Fibroblast of skin of abdomen (primary cell): ENCODE data around the gene QKI.
"Not testable (repeated sequence)": the region's sequence is repeated elsewhere in the genome, so short reads cannot be mapped to it uniquely, and the experiment has no call there.

ENCODE experiments used
- DNase-seq: peaks from one replicate; pipeline ENCODE4 v3.0.0-alpha.2; 2013

The QKI gene

DNA sequence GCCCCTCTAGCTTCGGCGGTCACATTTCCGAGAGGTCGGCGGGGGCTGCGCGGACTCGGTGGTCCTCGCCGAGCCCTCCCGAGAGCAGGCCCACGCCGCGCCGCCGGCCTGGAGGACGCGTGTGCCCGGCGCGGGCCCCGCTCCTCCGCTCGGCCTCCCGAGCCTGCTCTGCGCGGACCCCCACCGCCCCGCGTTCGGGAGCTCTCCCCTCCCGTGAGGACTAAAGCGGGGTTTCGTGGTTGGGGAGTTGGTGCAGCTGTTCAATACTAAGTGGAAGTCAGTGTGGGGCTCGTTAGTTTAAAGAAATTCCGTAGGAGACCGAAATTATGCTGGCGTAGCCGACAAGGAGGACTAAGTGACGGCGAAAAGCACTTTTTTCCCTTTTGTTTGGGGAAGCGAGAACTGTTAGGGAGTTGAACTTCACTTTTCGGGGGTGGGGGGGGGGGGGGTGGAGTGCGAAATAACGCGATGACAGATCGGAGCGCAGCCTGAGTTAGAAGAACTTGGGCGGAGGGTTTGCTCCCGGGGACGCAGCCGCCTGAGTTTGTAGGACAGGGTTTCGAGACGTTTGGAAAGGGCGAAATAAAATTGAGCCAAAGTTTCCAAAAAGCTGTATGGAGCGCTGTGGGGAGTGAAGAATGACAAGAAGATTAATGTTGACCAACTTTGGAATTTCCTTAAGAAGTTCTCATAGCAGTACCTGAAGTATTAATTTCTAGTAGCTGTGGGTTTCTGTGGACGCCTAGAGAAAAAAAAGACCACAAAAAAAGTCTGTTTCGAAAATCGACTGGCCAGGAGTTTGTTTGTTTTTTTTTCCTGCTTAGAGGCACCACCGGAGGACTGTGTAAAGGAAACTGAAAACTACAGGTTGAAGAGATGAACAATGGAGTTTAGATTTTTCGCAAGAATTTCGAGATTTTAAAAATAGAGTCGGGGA lies 1.4 kb downstream of the QKI start:
- DNase-seq = peak; percentile 57

DNA sequence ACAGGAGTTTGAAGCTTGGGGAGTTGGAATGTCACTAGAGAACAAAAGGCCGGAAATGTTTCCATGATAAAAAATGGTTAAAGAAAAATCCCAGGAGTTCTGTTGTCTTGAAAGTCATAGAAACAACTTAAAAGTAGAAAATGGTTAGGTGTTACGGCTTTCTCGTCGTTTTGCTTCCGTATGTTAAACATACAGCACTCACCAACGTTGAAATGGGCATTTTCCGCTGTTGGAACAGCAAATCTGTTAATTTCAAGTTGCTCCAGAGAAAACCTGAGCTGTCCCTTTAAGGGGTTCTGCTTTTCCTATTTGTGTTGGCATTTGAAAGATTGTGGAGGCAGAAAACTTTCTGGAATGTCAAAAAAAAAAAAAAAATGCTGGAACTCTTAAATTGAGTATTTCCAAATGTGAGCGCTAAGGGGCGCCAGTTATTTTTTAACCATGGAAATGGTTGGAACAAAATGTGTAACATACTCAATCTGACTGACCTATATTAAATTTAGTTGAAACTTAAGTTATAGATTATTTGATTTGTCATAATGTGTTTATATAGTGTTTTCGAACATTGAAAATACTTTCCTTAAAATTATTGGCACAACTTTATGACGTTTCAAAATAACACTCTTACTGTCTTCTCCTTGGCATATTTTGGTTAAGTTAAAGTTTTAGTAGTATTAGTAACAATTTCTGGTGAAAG lies 2.2 kb downstream of the QKI start:
- peak; percentile 88 for DNase-seq

DNA sequence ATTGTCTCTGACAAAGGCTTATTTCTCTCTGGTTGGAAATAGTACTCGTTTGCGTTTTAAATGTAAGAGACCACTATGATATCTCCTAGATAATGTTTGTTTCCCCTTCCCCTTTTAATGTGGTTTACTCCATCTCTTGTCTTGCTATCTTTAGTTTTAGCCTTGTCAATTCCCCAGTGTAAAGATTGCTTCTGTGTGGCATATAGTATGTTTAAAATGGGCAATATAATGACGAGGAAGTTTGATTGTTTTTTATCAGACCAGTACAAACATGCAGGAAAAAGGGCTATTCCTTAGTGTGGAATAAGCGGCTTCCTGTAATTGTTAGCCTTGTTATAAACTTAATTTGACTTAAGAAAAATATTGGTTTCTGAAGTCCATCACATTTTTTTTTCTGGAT lies 3.1 kb downstream of the QKI start:
- DNase-seq = no peak

DNA sequence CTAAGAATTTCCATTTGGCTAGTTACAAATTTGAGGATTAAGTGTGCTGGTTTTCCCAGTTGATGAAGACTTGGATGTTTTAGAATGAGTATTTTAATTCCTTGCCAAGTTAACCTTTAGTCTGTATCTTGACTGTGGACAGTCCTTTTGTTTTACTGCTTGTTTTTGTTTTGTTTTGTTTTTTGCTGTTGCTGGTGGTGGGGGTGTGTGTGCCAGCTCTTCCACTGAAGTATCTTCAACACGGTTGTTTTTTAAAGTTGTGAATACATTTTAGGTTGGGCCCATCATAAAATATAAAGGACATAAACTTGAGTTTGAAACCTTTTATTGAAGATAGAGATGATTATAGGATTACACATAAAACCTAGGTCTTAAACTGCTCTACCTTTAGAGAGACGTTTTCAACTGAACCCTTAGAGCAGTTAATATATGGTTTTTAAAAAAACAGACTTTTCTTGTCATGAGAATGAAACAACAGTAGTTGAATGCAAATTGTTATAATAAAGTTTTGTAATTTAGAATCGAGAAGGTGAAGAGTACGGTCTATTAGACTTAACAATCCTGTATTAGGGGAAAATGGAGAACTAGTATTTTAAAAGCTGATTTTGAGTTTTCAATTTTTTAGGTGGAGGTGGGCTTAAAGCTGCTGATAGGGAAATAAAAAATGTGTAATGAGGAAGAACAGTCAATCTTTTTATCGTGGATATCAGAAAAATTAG lies 4.0 kb downstream of the QKI start:
- no peak for DNase-seq

DNA sequence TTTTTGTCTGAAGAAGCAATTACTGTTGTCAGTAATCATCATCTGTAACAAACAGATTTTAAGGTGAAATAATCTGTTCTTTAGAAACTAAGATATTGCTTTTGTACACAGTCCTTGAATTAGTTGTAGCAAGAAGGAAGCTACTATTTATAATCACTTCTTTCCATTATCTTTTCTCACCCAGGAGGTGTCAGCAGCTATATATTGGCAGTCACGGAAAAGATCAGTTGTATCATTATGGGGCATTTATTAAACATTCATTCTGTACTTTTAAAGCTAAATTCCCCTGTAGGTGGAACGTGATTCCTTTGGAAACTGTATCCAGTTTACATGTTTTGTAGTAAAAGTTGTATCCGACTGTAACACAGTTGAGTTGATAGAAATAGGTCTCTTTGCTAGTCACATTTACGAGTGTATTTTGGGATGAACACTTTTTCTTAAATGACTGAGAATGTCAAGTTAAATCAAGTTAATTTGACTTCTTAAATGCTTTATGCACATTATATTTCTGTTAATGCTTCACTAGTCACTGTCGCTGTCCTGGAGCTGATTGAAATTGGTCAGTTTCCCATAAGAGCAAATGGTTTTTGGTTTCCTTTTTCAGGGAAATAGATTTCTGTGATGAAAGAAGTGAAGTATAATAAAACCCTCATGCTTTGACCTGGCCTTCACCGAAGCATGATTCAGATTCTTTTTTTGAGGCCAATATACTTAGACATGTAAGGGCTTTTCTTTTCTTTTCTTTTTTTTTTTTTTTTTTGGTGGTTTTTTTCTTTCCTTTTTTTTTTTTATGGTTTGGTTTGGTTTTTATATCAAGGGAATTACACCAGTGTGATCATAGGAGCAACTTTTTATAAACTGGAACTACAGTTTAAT lies 5.1 kb downstream of the QKI start:
- peak; percentile 39 for DNase-seq

DNA sequence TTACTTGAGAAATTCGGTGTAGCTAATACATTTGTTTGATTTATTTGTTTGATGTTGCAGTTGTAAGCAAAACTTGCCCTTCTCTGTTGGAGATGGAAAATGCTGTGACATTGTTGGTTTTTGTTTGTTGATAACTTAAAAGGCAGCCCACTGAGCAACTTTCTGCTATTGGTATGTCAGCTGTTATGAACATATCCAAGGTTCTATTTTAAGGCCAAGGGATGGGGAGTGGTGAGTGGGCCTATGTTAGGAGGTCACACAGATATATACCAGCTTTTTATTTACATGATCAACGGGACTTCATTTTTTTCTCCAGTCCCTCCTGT lies 5.7 kb downstream of the QKI start:
- no peak for DNase-seq

DNA sequence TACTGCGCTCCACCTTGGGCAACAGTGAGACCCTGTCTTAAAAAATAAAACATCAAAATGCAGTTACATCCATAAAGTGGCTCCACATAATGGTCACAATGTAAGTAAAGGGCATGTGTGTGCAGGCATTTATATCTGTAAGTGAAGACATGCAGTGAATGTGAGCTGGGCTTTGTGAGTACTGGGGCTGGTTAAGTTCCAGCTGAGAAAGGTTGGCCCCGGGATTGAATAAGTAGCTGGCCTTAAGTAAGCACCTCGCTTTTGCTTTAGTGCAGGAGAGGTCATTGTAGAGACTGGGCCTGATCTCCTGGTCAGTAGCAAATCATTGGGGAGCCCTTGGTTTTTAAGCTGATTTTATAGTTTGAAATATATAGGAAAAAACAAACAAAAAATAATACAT lies 8.0 kb downstream of the QKI start:
- no peak for DNase-seq

DNA sequence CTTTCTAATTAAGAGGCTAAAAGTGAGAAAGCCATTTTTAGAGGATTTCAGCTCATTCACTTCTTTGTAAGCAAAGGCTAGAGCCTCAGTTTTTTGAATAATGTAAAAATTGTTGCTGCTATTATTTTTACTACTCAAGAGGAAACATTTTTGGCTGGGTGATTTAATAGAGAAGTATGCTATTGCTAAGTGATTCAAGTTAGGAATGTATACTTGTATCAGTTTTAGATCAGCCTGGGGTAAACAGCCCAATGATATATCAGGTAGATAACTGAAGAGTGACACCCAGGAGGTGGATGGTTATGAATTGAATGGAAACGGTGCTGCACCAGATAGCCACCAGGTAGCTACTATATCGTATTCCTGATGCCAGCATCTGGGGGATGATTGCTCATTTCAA lies 9.2 kb downstream of the QKI start:
- DNase-seq = no peak

DNA sequence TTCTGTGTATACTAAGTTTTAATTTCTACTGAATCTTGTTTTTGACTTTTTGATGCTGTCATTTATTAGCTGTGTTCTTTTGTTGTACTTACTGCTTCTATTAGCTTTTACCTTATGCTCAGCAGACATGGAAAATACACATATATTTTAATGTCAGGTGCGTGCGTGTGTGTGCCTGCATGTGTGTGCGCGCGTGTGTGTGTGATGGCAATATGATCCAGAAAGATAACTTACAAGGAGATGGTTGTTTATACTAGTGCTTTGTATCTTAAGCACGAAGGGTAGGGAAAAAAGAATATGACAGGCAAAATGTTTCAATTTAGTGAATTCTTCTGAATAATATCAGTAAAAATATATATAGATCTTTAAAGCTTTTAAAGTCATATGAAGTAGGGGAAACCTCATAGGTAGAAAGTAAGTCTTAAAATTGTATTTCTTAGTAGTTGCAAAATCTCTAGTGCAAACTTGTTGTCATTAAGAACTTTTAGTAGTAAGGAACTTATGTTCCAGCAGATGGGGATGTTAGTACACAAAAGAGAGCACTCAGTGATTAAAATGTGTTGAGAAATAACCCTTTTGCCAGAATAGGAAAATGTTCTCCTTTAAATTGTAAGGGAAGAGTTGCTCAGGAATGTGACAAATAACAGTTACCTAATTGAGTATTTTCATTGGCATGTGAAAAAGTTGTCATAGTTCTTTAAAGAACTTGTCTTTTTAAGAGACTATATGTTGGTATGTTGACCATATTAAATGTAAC lies 13.2 kb downstream of the QKI start:
- peak; percentile 79 for DNase-seq

DNA sequence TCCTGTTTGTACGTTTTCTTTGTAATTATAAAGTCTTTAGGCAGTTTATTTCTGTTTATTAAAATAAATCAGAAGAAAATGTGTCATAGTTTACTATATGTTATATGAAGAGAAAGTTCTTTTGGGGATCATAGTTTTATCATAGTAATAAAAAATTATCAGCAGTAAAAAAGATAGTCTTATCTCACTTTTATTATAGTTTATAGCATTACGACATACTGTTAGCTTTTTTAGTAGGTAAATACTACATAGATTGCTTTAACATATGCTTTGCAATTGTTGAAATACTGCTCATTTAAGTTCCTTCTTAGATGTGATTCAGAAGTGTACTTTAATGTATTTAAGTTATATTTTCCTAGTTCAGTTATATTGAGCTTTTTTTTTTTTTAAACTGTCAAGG lies 13.9 kb downstream of the QKI start:
- DNase-seq = no peak

DNA sequence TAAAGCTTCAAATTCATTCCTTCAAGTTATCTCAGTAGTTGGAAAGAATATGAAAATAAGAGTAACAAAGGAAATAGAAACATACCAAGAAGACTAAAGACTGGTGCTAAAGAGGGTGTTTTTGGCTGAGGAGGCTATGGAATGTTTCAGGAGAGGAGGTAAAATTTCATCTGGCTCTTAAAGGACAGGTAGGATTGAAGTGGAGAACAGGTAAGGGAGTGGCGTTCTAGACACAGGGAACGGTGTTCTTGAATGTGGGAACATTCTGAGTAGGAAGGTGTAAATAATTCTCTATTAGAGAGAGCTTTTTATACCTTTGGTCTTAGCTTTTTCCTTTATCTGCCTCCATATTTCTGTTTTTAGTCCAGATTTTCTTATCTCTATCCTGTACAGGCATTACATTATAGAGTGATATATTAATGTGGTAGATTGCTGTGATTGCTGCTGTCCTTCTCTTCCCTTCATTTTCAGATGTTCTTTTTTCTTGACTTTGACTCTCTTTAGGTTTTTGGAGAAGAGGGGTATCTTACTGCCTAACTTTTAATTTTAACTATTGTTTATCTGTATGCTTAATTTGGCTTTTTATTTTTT lies 15.4 kb downstream of the QKI start:
- no peak for DNase-seq

DNA sequence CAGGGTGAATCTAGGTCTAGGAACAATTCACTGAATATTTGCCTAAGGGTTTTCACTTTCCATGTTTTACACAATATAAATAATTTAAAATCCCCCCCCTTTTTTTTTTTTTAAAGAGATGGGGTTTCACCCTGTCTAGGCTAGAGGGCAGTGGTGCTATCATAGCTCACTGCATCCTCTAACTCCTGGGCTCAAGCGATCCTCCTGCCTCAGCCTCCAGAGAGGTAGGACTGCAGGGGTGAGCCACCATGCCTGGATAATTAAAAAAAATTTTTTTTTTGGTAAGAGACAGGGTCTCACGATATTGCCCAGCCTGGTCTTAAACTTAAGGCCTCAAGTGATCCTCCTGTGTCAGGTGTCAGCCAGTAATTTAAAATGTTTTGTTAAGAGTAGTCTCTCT lies 17.8 kb downstream of the QKI start:
- DNase-seq = no peak

DNA sequence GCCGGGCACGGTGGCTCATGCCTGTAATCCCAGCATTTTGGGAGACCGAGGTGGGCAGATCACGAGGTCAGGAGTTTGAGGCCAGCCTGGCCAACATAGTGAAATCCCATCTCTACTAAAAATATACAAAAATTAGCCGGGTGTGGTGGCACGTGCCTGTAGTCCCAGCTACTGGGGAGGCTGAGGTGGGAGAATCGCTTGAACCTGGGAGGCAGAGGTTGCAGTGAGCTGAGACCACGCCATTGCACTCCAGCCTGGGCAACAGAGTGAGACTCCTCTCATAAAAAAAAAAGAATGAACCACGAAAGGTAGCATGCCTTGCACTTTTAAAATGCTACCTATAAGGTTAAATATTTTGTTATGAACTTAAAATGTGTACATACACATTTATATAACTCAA lies 19.0 kb downstream of the QKI start:
- DNase-seq = not testable (repeated sequence)

DNA sequence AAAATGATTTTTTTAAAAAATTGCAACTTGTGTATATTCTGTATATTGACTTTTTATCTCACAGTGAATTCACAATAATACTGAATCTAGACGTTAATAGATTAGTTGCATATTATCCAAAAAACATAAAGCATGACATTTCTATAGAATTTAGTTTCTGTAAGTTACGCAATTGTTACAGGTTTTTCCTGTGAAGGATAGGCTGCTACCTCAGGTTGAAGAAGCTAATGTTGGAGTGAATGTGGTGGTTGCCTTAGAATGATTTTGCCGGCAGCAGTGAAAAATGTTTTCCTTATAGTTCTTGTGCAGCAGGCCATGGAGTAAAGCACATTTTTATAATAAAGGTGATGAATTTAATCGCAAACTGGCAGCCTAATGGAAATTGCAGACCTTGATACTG lies 20.5 kb downstream of the QKI start:
- DNase-seq = no peak

DNA sequence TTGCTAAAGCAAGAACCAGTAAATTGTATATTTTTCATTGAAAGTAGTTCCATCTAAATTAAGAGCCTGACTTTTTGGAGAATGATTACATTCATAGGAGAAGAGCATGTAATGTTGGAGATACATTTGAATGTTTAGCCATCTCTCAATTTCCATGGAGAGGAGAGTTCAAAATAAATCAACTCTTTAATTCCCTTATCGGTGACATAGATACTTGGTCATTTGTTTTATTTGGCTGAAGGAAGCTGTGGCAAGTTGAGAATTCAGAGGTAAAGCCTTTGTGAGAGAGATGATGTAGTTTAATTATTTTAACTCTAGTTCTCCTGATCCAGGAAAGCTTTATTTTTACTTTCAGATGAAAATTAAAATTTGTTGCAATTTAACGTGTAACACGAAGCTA lies 22.3 kb downstream of the QKI start:
- DNase-seq = no peak

DNA sequence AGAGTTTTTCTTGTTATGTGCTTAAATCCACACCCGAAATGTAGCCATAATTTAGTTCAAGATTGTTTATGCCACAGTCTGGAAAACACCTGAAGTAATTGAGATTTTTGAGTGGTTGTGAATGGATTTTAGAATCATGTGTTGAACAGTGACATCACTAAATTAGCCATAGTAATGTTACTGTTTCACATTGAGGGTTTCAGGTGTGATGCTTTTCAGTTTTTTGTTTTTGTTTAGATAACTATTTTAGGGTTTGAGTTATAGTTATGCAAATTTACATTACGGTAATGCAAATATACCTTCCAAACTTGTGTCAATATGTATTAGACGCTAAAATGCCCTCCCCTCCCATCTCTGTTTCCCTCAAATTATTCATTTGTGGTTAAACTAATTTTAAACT lies 22.9 kb downstream of the QKI start:
- no peak for DNase-seq

DNA sequence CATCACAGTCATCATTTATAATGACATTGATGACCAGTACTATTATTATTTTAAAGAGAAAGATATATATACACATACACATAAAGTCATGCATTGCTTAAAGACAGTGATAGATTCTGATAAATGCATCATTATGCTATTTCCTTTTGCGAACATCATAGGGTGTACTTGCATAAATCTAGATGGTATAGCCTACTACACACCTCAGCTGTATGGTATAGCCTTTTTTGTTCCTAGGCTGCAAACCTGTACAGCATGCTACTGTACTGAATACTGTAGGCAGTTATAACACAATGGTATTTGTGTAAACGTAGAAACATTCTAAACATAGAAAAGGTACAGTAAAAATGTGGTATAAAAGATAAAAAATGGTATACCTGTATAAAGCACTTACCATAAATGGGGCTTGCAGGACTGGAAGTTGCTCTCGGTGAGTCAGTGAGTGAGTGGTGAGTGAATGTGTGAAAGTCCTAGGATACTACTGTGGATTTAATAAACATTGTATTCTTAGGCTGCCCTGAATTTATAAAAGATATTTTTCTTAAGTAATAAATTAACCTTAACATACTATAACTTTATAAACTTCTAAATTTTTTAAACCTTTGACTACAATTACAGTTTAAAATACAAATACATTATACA lies 23.9 kb downstream of the QKI start:
- no peak for DNase-seq

DNA sequence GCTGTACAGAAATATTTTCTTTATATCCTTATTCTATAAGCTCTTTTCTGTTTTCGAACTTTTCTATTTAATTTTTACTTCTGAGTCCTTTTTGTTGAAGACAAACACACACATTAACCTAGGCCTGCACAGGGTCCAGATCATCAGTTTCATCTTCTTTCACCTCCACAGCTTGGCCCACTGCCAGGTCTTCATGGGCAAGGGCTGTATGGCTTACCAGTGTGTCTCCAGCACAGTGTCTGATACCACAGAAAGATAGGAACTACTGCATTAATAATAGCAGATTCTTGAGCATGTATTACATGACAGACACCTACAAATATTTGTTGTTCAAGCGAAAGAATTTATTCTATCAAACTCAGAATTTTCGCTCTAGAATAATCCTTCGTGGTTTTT lies 24.4 kb downstream of the QKI start:
- DNase-seq = no peak

DNA sequence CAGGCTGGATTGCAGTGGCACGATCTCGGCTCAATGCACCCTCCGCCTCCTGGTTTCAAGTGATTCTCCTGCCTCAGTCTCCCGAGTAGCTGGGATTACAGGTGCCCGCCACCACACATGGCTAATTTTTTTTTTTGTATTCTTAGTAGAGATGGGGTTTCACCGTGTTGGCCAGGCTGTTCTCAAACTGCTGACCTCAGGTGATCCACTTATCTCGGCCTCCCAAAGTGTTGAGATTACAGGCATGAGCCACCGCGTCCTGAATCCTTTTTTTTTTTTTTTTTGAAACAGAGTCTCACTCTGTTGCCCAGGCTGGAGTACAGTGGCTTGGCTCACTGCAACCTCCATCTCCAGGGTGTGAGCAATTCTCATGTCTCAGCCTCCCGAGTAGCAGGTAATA lies 24.9 kb downstream of the QKI start:
- DNase-seq = not testable (repeated sequence)

DNA sequence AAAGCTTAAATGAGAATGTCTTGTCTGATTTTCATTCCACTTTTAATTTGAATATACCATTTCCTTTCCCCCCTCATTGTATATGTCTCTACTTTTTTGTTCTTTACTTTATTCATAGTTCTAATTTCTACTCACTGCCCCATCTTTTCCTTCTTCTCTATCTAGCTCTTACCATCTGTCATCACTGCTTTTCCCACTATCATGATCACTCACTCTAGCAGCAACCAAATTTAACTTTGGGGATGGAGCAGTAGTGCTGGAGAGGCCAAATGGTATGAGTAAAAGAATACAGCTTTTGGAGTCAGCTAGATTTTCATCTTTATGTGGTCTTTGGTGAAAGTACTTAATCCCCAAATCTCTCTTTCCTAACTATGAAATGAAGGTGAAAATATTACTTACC lies 25.5 kb downstream of the QKI start:
- no peak for DNase-seq

DNA sequence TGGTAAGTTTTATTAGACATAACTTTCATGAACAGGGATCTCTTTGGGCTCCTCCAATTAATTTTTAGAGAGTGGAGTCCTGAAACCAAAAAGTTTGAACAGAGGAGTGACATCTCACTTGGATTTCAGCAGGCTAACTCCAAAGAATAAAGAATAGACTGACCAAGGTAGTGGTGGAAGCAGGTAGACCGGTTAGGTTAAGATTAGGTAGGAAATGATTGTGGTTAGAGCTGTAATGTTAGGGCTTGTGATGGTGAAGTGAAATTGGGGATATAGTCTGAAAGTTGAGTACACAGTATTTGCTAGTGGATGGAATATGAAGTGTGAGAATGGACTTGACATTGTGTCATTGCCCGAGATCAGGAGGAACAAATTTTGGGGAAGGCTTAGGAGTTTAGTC lies 27.8 kb downstream of the QKI start:
- DNase-seq = no peak
